ENCODE data around the gene SLC1A4. TPM values are rescaled to one million over a fixed set of nuclear protein-coding genes. Genes with fewer than 3 reads are reported as not detected.

Gene SLC1A4
- total and polyA plus RNA-seq, 10 of the 15 experiments (the other 5 are each of a cell fraction or from before 2014, with no cell fraction given), result 10.8 to 43.2 (median 27.7) TPM

GRCh38 chr2:65026704-65027464 is 37.7 kb downstream of the SLC1A4 start (continued):
- TF ChIP-seq, protein P1, sequence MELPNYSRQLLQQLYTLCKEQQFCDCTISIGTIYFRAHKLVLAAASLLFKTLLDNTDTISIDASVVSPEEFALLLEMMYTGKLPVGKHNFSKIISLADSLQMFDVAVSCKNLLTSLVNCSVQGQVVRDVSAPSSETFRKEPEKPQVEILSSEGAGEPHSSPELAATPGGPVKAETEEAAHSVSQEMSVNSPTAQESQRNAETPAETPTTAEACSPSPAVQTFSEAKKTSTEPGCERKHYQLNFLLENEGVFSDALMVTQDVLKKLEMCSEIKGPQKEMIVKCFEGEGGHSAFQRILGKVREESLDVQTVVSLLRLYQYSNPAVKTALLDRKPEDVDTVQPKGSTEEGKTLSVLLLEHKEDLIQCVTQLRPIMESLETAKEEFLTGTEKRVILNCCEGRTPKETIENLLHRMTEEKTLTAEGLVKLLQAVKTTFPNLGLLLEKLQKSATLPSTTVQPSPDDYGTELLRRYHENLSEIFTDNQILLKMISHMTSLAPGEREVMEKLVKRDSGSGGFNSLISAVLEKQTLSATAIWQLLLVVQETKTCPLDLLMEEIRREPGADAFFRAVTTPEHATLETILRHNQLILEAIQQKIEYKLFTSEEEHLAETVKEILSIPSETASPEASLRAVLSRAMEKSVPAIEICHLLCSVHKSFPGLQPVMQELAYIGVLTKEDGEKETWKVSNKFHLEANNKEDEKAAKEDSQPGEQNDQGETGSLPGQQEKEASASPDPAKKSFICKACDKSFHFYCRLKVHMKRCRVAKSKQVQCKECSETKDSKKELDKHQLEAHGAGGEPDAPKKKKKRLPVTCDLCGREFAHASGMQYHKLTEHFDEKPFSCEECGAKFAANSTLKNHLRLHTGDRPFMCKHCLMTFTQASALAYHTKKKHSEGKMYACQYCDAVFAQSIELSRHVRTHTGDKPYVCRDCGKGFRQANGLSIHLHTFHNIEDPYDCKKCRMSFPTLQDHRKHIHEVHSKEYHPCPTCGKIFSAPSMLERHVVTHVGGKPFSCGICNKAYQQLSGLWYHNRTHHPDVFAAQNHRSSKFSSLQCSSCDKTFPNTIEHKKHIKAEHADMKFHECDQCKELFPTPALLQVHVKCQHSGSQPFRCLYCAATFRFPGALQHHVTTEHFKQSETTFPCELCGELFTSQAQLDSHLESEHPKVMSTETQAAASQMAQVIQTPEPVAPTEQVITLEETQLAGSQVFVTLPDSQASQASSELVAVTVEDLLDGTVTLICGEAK (IDR thresholded peaks at IDR 0.05; ENCODE audit: borderline replicate concordance), result no peak
- TF ChIP-seq BHLHE40 (IDR thresholded peaks at IDR 0.05; ENCODE audit: borderline replicate concordance in 1 of 2, low read depth in 2 of 2, low read length in 1 of 2), result peak in 1 of 2 experiments; percentile 45; a peak in 1 of 4 replicates
- TF ChIP-seq, protein P2, sequence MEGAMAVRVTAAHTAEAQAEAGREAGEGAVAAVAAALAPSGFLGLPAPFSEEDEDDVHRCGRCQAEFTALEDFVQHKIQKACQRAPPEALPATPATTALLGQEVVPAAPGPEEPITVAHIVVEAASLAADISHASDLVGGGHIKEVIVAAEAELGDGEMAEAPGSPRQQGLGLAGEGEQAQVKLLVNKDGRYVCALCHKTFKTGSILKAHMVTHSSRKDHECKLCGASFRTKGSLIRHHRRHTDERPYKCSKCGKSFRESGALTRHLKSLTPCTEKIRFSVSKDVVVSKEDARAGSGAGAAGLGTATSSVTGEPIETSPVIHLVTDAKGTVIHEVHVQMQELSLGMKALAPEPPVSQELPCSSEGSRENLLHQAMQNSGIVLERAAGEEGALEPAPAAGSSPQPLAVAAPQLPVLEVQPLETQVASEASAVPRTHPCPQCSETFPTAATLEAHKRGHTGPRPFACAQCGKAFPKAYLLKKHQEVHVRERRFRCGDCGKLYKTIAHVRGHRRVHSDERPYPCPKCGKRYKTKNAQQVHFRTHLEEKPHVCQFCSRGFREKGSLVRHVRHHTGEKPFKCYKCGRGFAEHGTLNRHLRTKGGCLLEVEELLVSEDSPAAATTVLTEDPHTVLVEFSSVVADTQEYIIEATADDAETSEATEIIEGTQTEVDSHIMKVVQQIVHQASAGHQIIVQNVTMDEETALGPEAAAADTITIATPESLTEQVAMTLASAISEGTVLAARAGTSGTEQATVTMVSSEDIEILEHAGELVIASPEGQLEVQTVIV (IDR thresholded peaks at IDR 0.05; ENCODE audit: borderline replicate concordance, partially characterized antibody), result no peak
- TF ChIP-seq SUZ12 (IDR thresholded peaks at IDR 0.05; ENCODE audit: unreplicated experiment), result no peak
- TF ChIP-seq ATF7 (IDR thresholded peaks at IDR 0.05; ENCODE audit: low read depth), result peak; percentile 33; the same call in 1 of the 2 replicates
- TF ChIP-seq TCF3 (IDR thresholded peaks at IDR 0.05; ENCODE audit: borderline replicate concordance, insufficient read depth, low read depth, low read length), result peak; percentile 78; the same call in 1 of the 2 replicates
- TF ChIP-seq BMI1 (IDR thresholded peaks at IDR 0.05; ENCODE audit: borderline replicate concordance), result no peak
- TF ChIP-seq IKZF2 (IDR thresholded peaks at IDR 0.05), result peak; percentile 38 to 49; a peak in 2 of 4 replicates
- TF ChIP-seq FOXM1 (IDR thresholded peaks at IDR 0.05; ENCODE audit: low read depth, low read length), result 0 out of 2 replicates have a peak, but pooled peaks have one; percentile 19
- no peak for TF ChIP-seq HDAC6 (IDR thresholded peaks at IDR 0.05; ENCODE audit: unreplicated experiment)
- TF ChIP-seq EP300 (IDR thresholded peaks at IDR 0.05; ENCODE audit: borderline replicate concordance in 1 of 2, control insufficient read depth in 1 of 2, low read depth in 2 of 2, low read length in 2 of 2), result peak; percentile 25 to 43; a peak in 2 of 4 replicates
- TF ChIP-seq LARP7 (IDR thresholded peaks at IDR 0.05), result no peak
- no peak for TF ChIP-seq CUX1 (IDR thresholded peaks at IDR 0.05; ENCODE audit: insufficient replicate concordance, low read depth, low read length)
- TF ChIP-seq ETV6 (conservative IDR thresholded peaks at IDR 0.05 in 1 of 2, IDR thresholded peaks at IDR 0.05 in 1 of 2; ENCODE audit: borderline replicate concordance in 1 of 2, low read depth in 1 of 2), result no peak

Measured in GM12878 (cell line).